Ishikawa (cell line): Measurements from ENCODE around the gene SERPINE3.

ENCODE experiments used
- CEBPB ChIP-seq: IDR thresholded peaks from 2 replicates; pipeline ENCODE4 v1.6.1; 2012
- CREB1 ChIP-seq: IDR thresholded peaks from 2 replicates; pipeline ENCODE4 v1.6.1; 2012; ENCODE audit warnings: low read depth
- EGR1 ChIP-seq: IDR thresholded peaks from 2 replicates; pipeline ENCODE4 v1.6.1; 2012
- EP300 ChIP-seq: IDR thresholded peaks from 2 replicates; pipeline ENCODE4 v1.6.1; 2012; ENCODE audit warnings: borderline replicate concordance
- FOXM1 ChIP-seq: IDR thresholded peaks from 2 replicates; pipeline ENCODE4 v1.6.1; 2012; ENCODE audit warnings: low read depth, borderline replicate concordance
- MAX ChIP-seq: IDR thresholded peaks from 2 replicates; pipeline ENCODE4 v1.6.1; 2012
- NFIC ChIP-seq: IDR thresholded peaks from 2 replicates; pipeline ENCODE4 v1.6.1; 2012
- RAD21 ChIP-seq: IDR thresholded peaks from 2 replicates; pipeline ENCODE4 v1.6.1; 2012; ENCODE audit warnings: low read depth
- REST ChIP-seq: IDR thresholded peaks from 2 replicates; pipeline ENCODE4 v1.6.1; 2012; ENCODE audit warnings: low read depth, mild to moderate bottlenecking
- TAF1 ChIP-seq: IDR thresholded peaks from 2 replicates; pipeline ENCODE4 v1.6.1; 2012; ENCODE audit warnings: low read depth, mild to moderate bottlenecking
- TCF12 ChIP-seq: IDR thresholded peaks from 2 replicates; pipeline ENCODE4 v1.6.1; 2012; ENCODE audit warnings: low read depth
- TEAD4 ChIP-seq: IDR thresholded peaks from 2 replicates; pipeline ENCODE4 v1.6.1; 2012
- USF1 ChIP-seq: IDR thresholded peaks from 2 replicates; pipeline ENCODE4 v1.6.1; 2012
- YY1 ChIP-seq: IDR thresholded peaks from 2 replicates; pipeline ENCODE4 v1.6.1; 2012; ENCODE audit warnings: low read depth
- ZBTB7A ChIP-seq: IDR thresholded peaks from 2 replicates; pipeline ENCODE4 v1.6.1; 2012; ENCODE audit warnings: low read depth

SERPINE3 gene

GRCh38 chr13:51318015-51318414, 21.5 kb upstream of the SERPINE3 start:
- no peak for TF ChIP-seq MAX
- TF ChIP-seq YY1, result no peak
- no peak for TF ChIP-seq FOXM1
- TF ChIP-seq TAF1, result no peak
- no peak for TF ChIP-seq TEAD4
- no peak for TF ChIP-seq CREB1
- TF ChIP-seq NFIC, result no peak
- TF ChIP-seq REST, result no peak
- TF ChIP-seq CEBPB, result no peak
- no peak for TF ChIP-seq RAD21
- no peak for TF ChIP-seq USF1
- no peak for TF ChIP-seq EGR1
- TF ChIP-seq TCF12, result no peak
- no peak for TF ChIP-seq EP300
- no peak for TF ChIP-seq ZBTB7A

GRCh38 chr13:51318876-51319275, 20.6 kb upstream of the SERPINE3 start:
- no peak for TF ChIP-seq ZBTB7A
- no peak for TF ChIP-seq RAD21
- TF ChIP-seq MAX, result no peak
- TF ChIP-seq YY1, result no peak
- no peak for TF ChIP-seq TAF1
- TF ChIP-seq CEBPB, result no peak
- TF ChIP-seq TEAD4, result no peak
- TF ChIP-seq EP300, result no peak
- TF ChIP-seq TCF12, result no peak
- TF ChIP-seq CREB1, result no peak
- no peak for TF ChIP-seq USF1
- TF ChIP-seq REST, result no peak
- no peak for TF ChIP-seq NFIC
- no peak for TF ChIP-seq FOXM1
- no peak for TF ChIP-seq EGR1

GRCh38 chr13:51321836-51322235, 17.7 kb upstream of the SERPINE3 start:
- TF ChIP-seq REST (no peak), YY1 (no peak), FOXM1 (no peak), MAX (no peak), EP300 (no peak), NFIC (no peak), TEAD4 (no peak), ZBTB7A (no peak), EGR1 (no peak), CEBPB (no peak), TCF12 (no peak), CREB1 (no peak), RAD21 (no peak)

- TF ChIP-seq CEBPB (no peak), USF1 (no peak), EP300 (no peak), TAF1 (no peak), TCF12 (no peak), MAX (no peak), TEAD4 (no peak), NFIC (no peak), CREB1 (no peak), ZBTB7A (no peak)
Observed at GRCh38 chr13:51322826-51323225, 16.7 kb upstream of the SERPINE3 start.
